Gastrocnemius medialis (tissue), 4 donors: ENCODE measurements around the gene PRELP. TPM values are rescaled to one million over a fixed set of nuclear protein-coding genes. Genes with fewer than 3 reads are reported as not detected.
A peak's percentile ranks its signal among the peaks of the same experiment; 100 is the strongest.

Experiments
- ATAC-seq, 2 donors: fragments of 150-250 bp; one replicate each; pipeline ENCODE4 v1.9.1; 2016
- DNase-seq, 2 donors: peaks; one replicate each; pipeline ENCODE4 v3.0.0-alpha.2; 2019
- H3K27ac ChIP-seq, 4 donors: fragments of 200-600 bp; sonication (generic); 1 replicate in 1 of 4; 2 replicates in 3 of 4; pipeline ENCODE4 v1.5.1; 2016 to 2018; ENCODE audit warnings: mild to moderate bottlenecking in 2 of 4, moderate library complexity in 1 of 4
- H3K27me3 ChIP-seq, 3 donors: fragments of 200-600 bp; sonication (generic) in 2 of 3; 1 replicate in 1 of 3; 2 replicates in 2 of 3; pipeline versions ENCODE4 v1.5.1 to v1.6.0; 2016 to 2019; ENCODE audit warnings: mild to moderate bottlenecking in 1 of 3, moderate library complexity in 1 of 3
- H3K36me3 ChIP-seq, 2 donors: fragments of 200-600 bp; sonication (generic) in 1 of 2; one replicate each; pipeline ENCODE4 v1.5.1; 2017 to 2018
- H3K4me1 ChIP-seq, 2 donors: fragments of 200-600 bp; sonication (generic) in 1 of 2; one replicate each; pipeline ENCODE4 v1.5.1; 2016 to 2017; ENCODE audit warnings: mild to moderate bottlenecking in 2 of 2
- H3K4me3 ChIP-seq, 4 donors: fragments of 200-600 bp; sonication (generic) in 3 of 4; 1 replicate in 1 of 4; 2 replicates in 3 of 4; pipeline ENCODE4 v1.5.1; 2016 to 2019; ENCODE audit warnings: mild to moderate bottlenecking in 2 of 4
- H3K9me3 ChIP-seq, 3 donors: fragments of 200-600 bp; sonication (generic) in 2 of 3; 1 replicate in 1 of 3; 2 replicates in 2 of 3; pipeline ENCODE4 v1.5.1; 2016 to 2019
- POLR2A ChIP-seq, 2 donors: fragments of 450-650 bp; IDR thresholded peaks; one replicate each; pipeline ENCODE4 v1.6.1; 2017; ENCODE audit warnings: antibody characterized with exemption in 2 of 2, mild to moderate bottlenecking in 2 of 2, moderate library complexity in 2 of 2
- in situ Hi-C, 4 donors: fragments of 200-750 bp; cut with MboI; loops; one replicate each; pipeline versions ENCODE4 v1.15.0 to v1.8.0; 2017; ENCODE audit warnings: low sequenced_read_pairs in 4 of 4
- intact Hi-C: fragments of 100-400 bp; cut with DNase I; formaldehyde crosslinking; loops from one replicate; pipeline ENCODE4 v1.15.1; 2023; ENCODE audit warnings: low total_unique reads
- total RNA-seq, 4 donors: library from RNA; depleted of rRNA; stranded (reverse); fragments of >200 nt; gene quantifications; one replicate each; pipeline versions ENCODE4 v1.1.0 to v1.2.3, GENCODE V29; 2016
- TF ChIP-seq, protein P1 (sequence below), 5 experiments: fragments of 450-650 bp in 3 of 5; fragments of 200-600 bp in 2 of 5; sonication (generic) in 2 of 5; IDR thresholded peaks in 4 of 5; conservative IDR thresholded peaks in 1 of 5; 1 replicate in 4 of 5; 2 replicates in 1 of 5; pipeline ENCODE4 v1.5.1; 2016 to 2019; ENCODE audit warnings: antibody characterized with exemption in 5 of 5, mild to moderate bottlenecking in 3 of 5, moderate library complexity in 3 of 5

The PRELP gene
- total RNA-seq, 4 donors from 2014 or later: 12.2 to 32.6 (median 16.9) TPM

DNA sequence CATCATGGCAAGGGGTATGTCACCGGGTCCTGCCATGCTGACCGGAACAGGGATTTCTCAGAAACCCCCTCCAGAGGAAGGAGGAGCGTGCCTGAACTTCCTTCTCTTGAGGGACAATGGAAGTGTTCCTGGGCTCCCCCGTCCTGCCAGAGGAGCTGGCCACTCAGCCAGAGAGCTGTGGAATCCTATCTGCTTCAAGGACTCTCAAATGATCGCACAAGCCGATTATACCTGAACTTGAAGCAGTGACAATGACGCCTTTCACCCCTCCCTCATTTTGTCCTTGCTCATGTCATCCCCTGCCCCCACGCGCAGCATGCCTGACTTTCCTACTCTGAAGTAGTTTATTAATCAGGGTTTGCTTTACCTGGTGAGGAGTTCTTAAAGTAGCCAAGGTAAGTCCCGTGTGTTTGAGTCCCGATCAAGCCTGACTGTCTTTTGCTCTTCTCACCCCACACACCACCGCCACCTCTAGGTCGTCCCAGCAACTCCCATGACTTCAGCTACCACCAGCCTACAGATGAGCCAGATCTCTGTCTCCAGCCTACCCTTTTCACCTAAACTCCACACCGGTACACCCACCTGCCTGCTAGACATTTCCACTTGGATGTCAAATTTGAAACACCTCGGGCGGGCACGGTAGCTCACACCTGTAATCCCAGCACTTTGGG is 25.0 kb upstream of the PRELP start:
- in situ Hi-C loops: no loop called here
- intact Hi-C loops: no loop called here
- no peak for ATAC-seq

DNA sequence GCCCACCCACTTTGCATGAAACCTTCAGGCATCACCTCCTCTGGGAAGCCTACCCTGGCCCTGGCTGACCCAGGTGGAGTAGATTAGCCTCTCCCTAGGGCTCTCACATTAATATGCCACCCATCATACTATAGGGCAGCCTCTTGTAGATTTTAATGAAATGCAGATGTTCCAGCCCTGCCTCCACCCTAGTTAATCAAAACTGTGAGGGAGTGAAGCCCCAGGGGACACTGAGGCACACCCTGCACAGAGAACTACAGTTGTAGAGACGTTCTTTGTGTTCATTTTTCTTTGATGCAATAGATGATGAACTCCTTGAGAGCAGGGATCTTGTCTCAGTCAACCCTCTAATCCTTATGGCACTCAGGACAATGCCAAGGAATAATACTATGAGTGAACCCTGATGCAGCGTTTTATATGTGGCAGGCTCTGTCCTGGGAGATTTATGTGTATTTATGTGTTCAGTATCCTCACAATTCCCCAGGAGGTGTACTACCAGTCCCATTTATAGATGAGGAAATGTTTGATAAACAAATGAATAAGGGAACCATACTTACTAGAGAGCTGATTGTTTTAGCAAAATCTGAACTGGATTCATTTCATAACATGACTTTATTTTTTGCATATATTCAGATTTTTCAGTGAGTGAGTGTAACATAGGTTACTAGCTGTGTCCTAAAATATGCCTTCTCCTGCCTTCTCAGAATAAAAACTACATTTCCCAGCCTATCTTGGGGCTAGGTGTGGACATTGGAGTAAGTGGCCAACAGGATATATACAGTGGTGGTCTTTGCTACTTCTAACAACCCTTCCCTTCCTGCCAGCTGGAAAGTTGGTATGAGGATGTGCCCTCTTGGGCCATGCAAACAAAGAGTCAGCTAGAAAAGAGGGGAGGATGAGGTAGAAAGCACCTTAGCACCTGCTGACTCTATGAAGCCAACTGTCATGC is 23.5 kb upstream of the PRELP start:
- ATAC-seq (peak in 1 of 2 donors; percentile 25), DNase-seq (no peak)
- in situ Hi-C loops (no loop called here), intact Hi-C loops (no loop called here)
- no peaks in the 10 kb centered on the region for H3K36me3 ChIP-seq
- no peak overlapping the region for H3K4me3 ChIP-seq
- H3K27ac ChIP-seq: no peak overlapping the region
- H3K4me1 ChIP-seq: no peaks in the 10 kb centered on the region
- no peak for TF ChIP-seq POLR2A (IDR thresholded peaks at IDR 0.05)
- TF ChIP-seq, protein P1, sequence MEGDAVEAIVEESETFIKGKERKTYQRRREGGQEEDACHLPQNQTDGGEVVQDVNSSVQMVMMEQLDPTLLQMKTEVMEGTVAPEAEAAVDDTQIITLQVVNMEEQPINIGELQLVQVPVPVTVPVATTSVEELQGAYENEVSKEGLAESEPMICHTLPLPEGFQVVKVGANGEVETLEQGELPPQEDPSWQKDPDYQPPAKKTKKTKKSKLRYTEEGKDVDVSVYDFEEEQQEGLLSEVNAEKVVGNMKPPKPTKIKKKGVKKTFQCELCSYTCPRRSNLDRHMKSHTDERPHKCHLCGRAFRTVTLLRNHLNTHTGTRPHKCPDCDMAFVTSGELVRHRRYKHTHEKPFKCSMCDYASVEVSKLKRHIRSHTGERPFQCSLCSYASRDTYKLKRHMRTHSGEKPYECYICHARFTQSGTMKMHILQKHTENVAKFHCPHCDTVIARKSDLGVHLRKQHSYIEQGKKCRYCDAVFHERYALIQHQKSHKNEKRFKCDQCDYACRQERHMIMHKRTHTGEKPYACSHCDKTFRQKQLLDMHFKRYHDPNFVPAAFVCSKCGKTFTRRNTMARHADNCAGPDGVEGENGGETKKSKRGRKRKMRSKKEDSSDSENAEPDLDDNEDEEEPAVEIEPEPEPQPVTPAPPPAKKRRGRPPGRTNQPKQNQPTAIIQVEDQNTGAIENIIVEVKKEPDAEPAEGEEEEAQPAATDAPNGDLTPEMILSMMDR (IDR thresholded peaks at IDR 0.05 in 4 of 5, conservative IDR thresholded peaks at IDR 0.05 in 1 of 5): no peak
- H3K27me3 ChIP-seq: peaks cover 5 to 13% (median 12%) of the 10 kb centered on the region in 3 donors
- H3K9me3 ChIP-seq: no peaks in the 10 kb centered on the region

More for the DNA sequence above, 25.0 kb upstream of the PRELP start:
- H3K4me3 ChIP-seq: no peak overlapping the region
- no peaks in the 10 kb centered on the region for H3K36me3 ChIP-seq
- H3K27ac ChIP-seq: no peak overlapping the region
- no peak for DNase-seq
- H3K27me3 ChIP-seq: peaks cover 5 to 13% (median 12%) of the 10 kb centered on the region in 3 donors
- H3K9me3 ChIP-seq: no peaks in the 10 kb centered on the region
- no peaks in the 10 kb centered on the region for H3K4me1 ChIP-seq
- no peak for TF ChIP-seq POLR2A (IDR thresholded peaks at IDR 0.05)
- TF ChIP-seq, protein P1 (IDR thresholded peaks at IDR 0.05 in 4 of 5, conservative IDR thresholded peaks at IDR 0.05 in 1 of 5): no peak

DNA sequence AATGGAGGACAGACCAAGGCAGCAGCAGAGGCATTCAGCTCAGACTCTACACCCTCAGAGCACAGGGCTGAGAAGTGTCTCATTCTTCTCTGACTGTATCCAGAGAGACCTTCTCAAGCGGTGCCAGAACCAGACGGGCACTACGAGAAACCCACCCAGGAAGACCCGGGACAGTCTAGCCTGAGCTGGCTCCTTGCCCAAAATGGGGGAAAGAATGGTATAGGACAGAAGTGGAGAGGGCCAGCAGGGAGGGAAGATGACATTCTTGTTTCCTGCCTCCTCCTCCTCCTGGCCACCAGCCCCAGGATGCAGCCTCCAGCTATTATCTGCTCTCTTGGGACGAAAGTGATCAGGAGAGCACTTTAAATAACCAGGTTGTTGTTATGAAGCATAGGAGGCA is 22.6 kb upstream of the PRELP start:
- no peak for TF ChIP-seq POLR2A (IDR thresholded peaks at IDR 0.05)
- TF ChIP-seq, protein P1 (IDR thresholded peaks at IDR 0.05 in 4 of 5, conservative IDR thresholded peaks at IDR 0.05 in 1 of 5): no peak
- Histone ChIP-seq H3K27ac (no peak overlapping the region), H3K4me1 (no peaks in the 10 kb centered on the region), H3K9me3 (no peaks in the 10 kb centered on the region), H3K4me3 (no peak overlapping the region), H3K27me3 (peaks cover 5 to 13% (median 12%) of the 10 kb centered on the region in 3 donors), H3K36me3 (no peaks in the 10 kb centered on the region)
- ATAC-seq (no peak), DNase-seq (no peak)
- in situ Hi-C loops: no loop called here
- intact Hi-C loops: no loop called here

DNA sequence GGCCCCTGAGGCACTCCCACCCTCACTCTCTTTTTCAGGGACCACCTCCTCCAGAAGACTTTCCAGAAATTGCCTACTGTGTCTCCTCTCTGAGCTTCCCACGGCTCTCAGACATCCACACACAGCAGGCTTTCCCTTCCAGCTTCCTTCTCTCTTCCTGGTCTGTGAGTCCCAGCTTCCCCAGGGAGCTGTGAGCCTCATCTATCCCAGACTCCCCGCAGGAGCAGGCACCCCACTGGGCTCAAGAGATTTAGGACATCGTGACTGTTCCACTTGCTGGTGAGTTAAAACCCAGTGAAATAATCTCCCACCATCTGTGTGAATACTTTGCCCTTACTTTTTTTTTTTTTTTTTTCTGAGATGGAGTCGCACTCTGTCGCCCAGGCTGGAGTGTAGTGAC is 22.0 kb upstream of the PRELP start:
- H3K27ac ChIP-seq: no peak overlapping the region
- H3K27me3 ChIP-seq: peaks cover 5 to 13% (median 12%) of the 10 kb centered on the region in 3 donors
- H3K4me3 ChIP-seq: no peak overlapping the region
- TF ChIP-seq, protein P1 (IDR thresholded peaks at IDR 0.05 in 4 of 5, conservative IDR thresholded peaks at IDR 0.05 in 1 of 5): no peak
- no peak for TF ChIP-seq POLR2A (IDR thresholded peaks at IDR 0.05)
- H3K4me1 ChIP-seq: no peaks in the 10 kb centered on the region
- in situ Hi-C loops: no loop called here
- no peaks in the 10 kb centered on the region for H3K36me3 ChIP-seq
- DNase-seq: no peak
- ATAC-seq: no peak
- intact Hi-C loops: no loop called here
- no peaks in the 10 kb centered on the region for H3K9me3 ChIP-seq
